Caco-2 (cell line): ENCODE measurements around the gene MAD1L1. TPM values are rescaled to one million over a fixed set of nuclear protein-coding genes. Genes with fewer than 3 reads are reported as not detected.

Source experiments
- BruUV-seq: library from RNA; stranded (reverse); fragments of 400-500 nt; replicated peaks from 2 replicates; lab custom pipeline; 2021; lab: Mats Ljungman, UMichigan
- CTCF ChIA-PET: fragments of 300-600 bp; sonication (Branson Sonifier 250); formaldehyde crosslinking; loops from one replicate; lab custom pipeline; 2022; ENCODE audit warnings: antibody characterized with exemption; lab: Charles Lee
- POLR2A ChIA-PET: fragments of 300-600 bp; sonication (Branson Sonifier 250); formaldehyde crosslinking; loops from one replicate; lab custom pipeline; 2022; ENCODE audit warnings: antibody characterized with exemption; lab: Charles Lee
- DNase-seq, 2 experiments: peaks; one replicate each; pipeline versions ENCODE4 v3.0.0 to v3.0.0-alpha.2; 2020 to 2022
- H3K27me3 ChIP-seq: replicated peaks from 2 replicates; pipeline ENCODE4 v1.6.0; 2011; ENCODE audit warnings: low read length; ENCODE audit not compliant: control insufficient read depth, insufficient read depth
- H3K36me3 ChIP-seq: 2 replicates; pipeline ENCODE4 v1.5.1; 2011; ENCODE audit warnings: low read length; ENCODE audit not compliant: control insufficient read depth, insufficient read depth
- H3K4me1 ChIP-seq: fragments of 250-450 bp; sonication (Bioruptor Pico); 2 replicates; pipeline ENCODE4 v1.5.1; 2020; ENCODE audit warnings: mild to moderate bottlenecking
- H3K4me3 ChIP-seq: 2 replicates; pipeline ENCODE4 v1.5.1; 2011; ENCODE audit warnings: low read depth, mild to moderate bottlenecking, control low read depth, low read length
- H3K9me3 ChIP-seq: fragments of 250-450 bp; sonication (Bioruptor Pico); 2 replicates; pipeline ENCODE4 v1.5.1; 2020; ENCODE audit warnings: mild to moderate bottlenecking, moderate library complexity
- H3K27ac Mint-ChIP-seq: one replicate; pipeline ENCODE4 v1.8.0; 2022; ENCODE audit warnings: mixed read lengths; ENCODE audit not compliant: unreplicated experiment
- H3K27me3 Mint-ChIP-seq: one replicate; pipeline ENCODE4 v1.8.0; 2022; ENCODE audit warnings: mixed read lengths; ENCODE audit not compliant: insufficient read depth, unreplicated experiment
- H3K36me3 Mint-ChIP-seq: one replicate; pipeline ENCODE4 v1.8.0; 2022; ENCODE audit warnings: mild to moderate bottlenecking, mixed read lengths; ENCODE audit not compliant: insufficient read depth, unreplicated experiment
- H3K4me1 Mint-ChIP-seq: one replicate; pipeline ENCODE4 v1.8.0; 2022; ENCODE audit warnings: low read depth, mixed read lengths; ENCODE audit not compliant: unreplicated experiment
- H3K4me3 Mint-ChIP-seq: one replicate; pipeline ENCODE4 v1.8.0; 2022; ENCODE audit warnings: mild to moderate bottlenecking, moderate library complexity, mixed read lengths; ENCODE audit not compliant: unreplicated experiment
- H3K9me3 Mint-ChIP-seq: one replicate; pipeline ENCODE4 v1.8.0; 2022; ENCODE audit warnings: mixed read lengths; ENCODE audit not compliant: unreplicated experiment
- intact Hi-C: fragments of 100-400 bp; cut with micrococcal nuclease; formaldehyde crosslinking; loops from one replicate; pipeline ENCODE4 v1.10.0; 2022; ENCODE audit not compliant: unreplicated experiment
- total RNA-seq: library from RNA; stranded (reverse); gene quantifications from 2 replicates; pipeline ENCODE4 v1.2.3, GENCODE V29; 2022
- TF ChIP-seq, protein P1 (sequence below), 2 experiments: fragments of 200-600 bp in 1 of 2; IDR thresholded peaks; 1 replicate in 1 of 2; 2 replicates in 1 of 2; pipeline versions ENCODE4 v1.5.1 to v1.8.0; 2011 to 2022; ENCODE audit warnings: antibody characterized with exemption in 1 of 2, control low read depth in 1 of 2, inconsistent platforms in 1 of 2, low read depth in 1 of 2, low read length in 1 of 2, mild to moderate bottlenecking in 1 of 2, moderate library complexity in 1 of 2; ENCODE audit not compliant: insufficient read depth in 1 of 2, severe bottlenecking in 1 of 2, unreplicated experiment in 1 of 2

The MAD1L1 gene
- total RNA-seq, 1 experiment from 2014 or later: 58.6 TPM

- Mint-ChIP-seq H3K36me3 (peaks cover 30% of the 10 kb centered on the region), H3K27me3 (no peaks in the 10 kb centered on the region), H3K9me3 (no peaks in the 10 kb centered on the region), H3K27ac (no peak overlapping the region), H3K4me1 (no peaks in the 10 kb centered on the region), H3K4me3 (no peak overlapping the region)
- H3K4me3 ChIP-seq: no peak overlapping the region
- intact Hi-C loops: no loop called here
- H3K9me3 ChIP-seq: no peaks in the 10 kb centered on the region
- DNase-seq: no peak
- no peaks in the 10 kb centered on the region; the same call in 1 of the 2 replicates for H3K36me3 ChIP-seq
- no peaks in the 10 kb centered on the region for H3K27me3 ChIP-seq
- ChIA-PET CTCF (no interaction called here), POLR2A (no interaction called here)
- H3K4me1 ChIP-seq: no peaks in the 10 kb centered on the region
- TF ChIP-seq, protein P1, sequence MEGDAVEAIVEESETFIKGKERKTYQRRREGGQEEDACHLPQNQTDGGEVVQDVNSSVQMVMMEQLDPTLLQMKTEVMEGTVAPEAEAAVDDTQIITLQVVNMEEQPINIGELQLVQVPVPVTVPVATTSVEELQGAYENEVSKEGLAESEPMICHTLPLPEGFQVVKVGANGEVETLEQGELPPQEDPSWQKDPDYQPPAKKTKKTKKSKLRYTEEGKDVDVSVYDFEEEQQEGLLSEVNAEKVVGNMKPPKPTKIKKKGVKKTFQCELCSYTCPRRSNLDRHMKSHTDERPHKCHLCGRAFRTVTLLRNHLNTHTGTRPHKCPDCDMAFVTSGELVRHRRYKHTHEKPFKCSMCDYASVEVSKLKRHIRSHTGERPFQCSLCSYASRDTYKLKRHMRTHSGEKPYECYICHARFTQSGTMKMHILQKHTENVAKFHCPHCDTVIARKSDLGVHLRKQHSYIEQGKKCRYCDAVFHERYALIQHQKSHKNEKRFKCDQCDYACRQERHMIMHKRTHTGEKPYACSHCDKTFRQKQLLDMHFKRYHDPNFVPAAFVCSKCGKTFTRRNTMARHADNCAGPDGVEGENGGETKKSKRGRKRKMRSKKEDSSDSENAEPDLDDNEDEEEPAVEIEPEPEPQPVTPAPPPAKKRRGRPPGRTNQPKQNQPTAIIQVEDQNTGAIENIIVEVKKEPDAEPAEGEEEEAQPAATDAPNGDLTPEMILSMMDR (IDR thresholded peaks at IDR 0.05; ENCODE audit: insufficient read depth in 1 of 2, low read depth in 1 of 2, low read length in 1 of 2, severe bottlenecking in 1 of 2, unreplicated experiment in 1 of 2): no peak
- BruUV-seq: no TSS peak
Measured at GRCh38 chr7:2251381-2251780, 18.6 kb upstream of the MAD1L1 start.

GRCh38 chr7:2249744-2250323, 17.1 kb upstream of the MAD1L1 start:
- CTCF ChIA-PET: interaction anchor here (1.3 kb wide), 1 partner anchor 98 kb away, joined by 5 read pairs; no protein-coding TSS in a partner anchor
- no peak for DNase-seq
- Histone ChIP-seq H3K4me3 (no peak overlapping the region), H3K9me3 (no peaks in the 10 kb centered on the region), H3K4me1 (no peaks in the 10 kb centered on the region), H3K36me3 (no peaks in the 10 kb centered on the region; the same call in 1 of the 2 replicates), H3K27me3 (no peaks in the 10 kb centered on the region)
- intact Hi-C loops: no loop called here
- POLR2A ChIA-PET: interaction anchor here (0.6 kb wide), 1 partner anchor 17 kb away, joined by 3 read pairs; the partner anchor contains the start of gene MAD1L1
- Mint-ChIP-seq H3K27ac (no peak overlapping the region), H3K4me1 (no peaks in the 10 kb centered on the region), H3K9me3 (no peaks in the 10 kb centered on the region), H3K36me3 (peaks cover 20% of the 10 kb centered on the region), H3K4me3 (no peak overlapping the region), H3K27me3 (no peaks in the 10 kb centered on the region)
- TF ChIP-seq, protein P1 (IDR thresholded peaks at IDR 0.05; ENCODE audit: insufficient read depth in 1 of 2, low read depth in 1 of 2, low read length in 1 of 2, severe bottlenecking in 1 of 2, unreplicated experiment in 1 of 2): no peak
- no TSS peak for BruUV-seq

GRCh38 chr7:2248984-2249694, 16.4 kb upstream of the MAD1L1 start:
- CTCF ChIA-PET: interaction anchor here (1.3 kb wide), 1 partner anchor 99 kb away, joined by 5 read pairs; no protein-coding TSS in a partner anchor
- no peaks in the 10 kb centered on the region for H3K27me3 Mint-ChIP-seq
- TF ChIP-seq, protein P1 (IDR thresholded peaks at IDR 0.05; ENCODE audit: insufficient read depth in 1 of 2, low read depth in 1 of 2, low read length in 1 of 2, severe bottlenecking in 1 of 2, unreplicated experiment in 1 of 2): no peak
- H3K4me1 ChIP-seq: no peaks in the 10 kb centered on the region
- POLR2A ChIA-PET: interaction anchor here (0.6 kb wide), 2 partner anchors 16 to 36 kb away, joined by 3 to 4 read pairs; partner anchors contain the start of gene MAD1L1
- peaks cover 21% of the 10 kb centered on the region for H3K36me3 Mint-ChIP-seq
- no peaks in the 10 kb centered on the region for H3K9me3 Mint-ChIP-seq
- no peaks in the 10 kb centered on the region for H3K9me3 ChIP-seq
- no peaks in the 10 kb centered on the region for H3K27me3 ChIP-seq
- H3K36me3 ChIP-seq: no peaks in the 10 kb centered on the region; the same call in 1 of the 2 replicates
- no peak overlapping the region for H3K4me3 ChIP-seq
- DNase-seq: no peak
- no peak overlapping the region for H3K4me3 Mint-ChIP-seq
- intact Hi-C loops: no loop called here
- peaks cover 6% of the 10 kb centered on the region for H3K4me1 Mint-ChIP-seq
- no TSS peak for BruUV-seq
- no peak overlapping the region for H3K27ac Mint-ChIP-seq
